COLO829 (cell line): ENCODE data around the gene USP28.
A peak's percentile ranks its signal among the peaks of the same experiment; 100 is the strongest.

Source experiments
- DNase-seq: peaks from one replicate; pipeline ENCODE4 v3.0.0; 2012; ENCODE audit warnings: low spot score

Gene USP28

GRCh38 chr11:113876798-113877669 is 1.7 kb upstream of the USP28 start:
- DNase-seq: no peak

- no peak for DNase-seq
Observed at GRCh38 chr11:113876074-113876797, 864 bp upstream of the USP28 start.

- no peak for DNase-seq
Observed at GRCh38 chr11:113874581-113875233, 665 bp downstream of the USP28 start.

- no peak for DNase-seq
Observed at GRCh38 chr11:113874096-113874495, 1.3 kb downstream of the USP28 start.

- DNase-seq: no peak
Observed at GRCh38 chr11:113873236-113873626, 2.1 kb downstream of the USP28 start.

GRCh38 chr11:113871336-113871735 is 4.0 kb downstream of the USP28 start:
- DNase-seq: no peak

- no peak for DNase-seq
Observed at GRCh38 chr11:113867843-113868503, 7.4 kb downstream of the USP28 start.

- no peak for DNase-seq
Observed at GRCh38 chr11:113865873-113866272, 9.5 kb downstream of the USP28 start.

GRCh38 chr11:113864410-113864809 is 11.0 kb downstream of the USP28 start:
- DNase-seq: no peak

- no peak for DNase-seq
Observed at GRCh38 chr11:113862435-113862834, 12.9 kb downstream of the USP28 start.

GRCh38 chr11:113859665-113860064 is 15.7 kb downstream of the USP28 start:
- DNase-seq: no peak

GRCh38 chr11:113856966-113857759 is 18.2 kb downstream of the USP28 start:
- DNase-seq: no peak

- DNase-seq: no peak
Observed at GRCh38 chr11:113855803-113856202, 19.6 kb downstream of the USP28 start.

- no peak for DNase-seq
Observed at GRCh38 chr11:113850188-113850587, 25.2 kb downstream of the USP28 start.

- no peak for DNase-seq
Observed at GRCh38 chr11:113849713-113850112, 25.7 kb downstream of the USP28 start.

GRCh38 chr11:113847580-113847979 is 27.8 kb downstream of the USP28 start:
- no peak for DNase-seq

GRCh38 chr11:113847111-113847510 is 28.3 kb downstream of the USP28 start:
- DNase-seq: no peak

- DNase-seq: peak; percentile 60
Observed at GRCh38 chr11:113841691-113842090, 33.7 kb downstream of the USP28 start.

GRCh38 chr11:113840932-113841664 is 34.3 kb downstream of the USP28 start:
- no peak for DNase-seq

GRCh38 chr11:113839842-113840241 is 35.5 kb downstream of the USP28 start:
- no peak for DNase-seq

- no peak for DNase-seq
Observed at GRCh38 chr11:113838005-113838404, 37.4 kb downstream of the USP28 start.
